HG02970 (cell line): Measurements from ENCODE around the gene SH3TC1.

Experiments used
- ATAC-seq: cut with Tn5 transposase; IDR thresholded peaks from one replicate; pipeline ENCODE4 v1.9.1; 2021; ENCODE audit warnings: mild to moderate bottlenecking, moderate library complexity, moderate number of reproducible peaks; ENCODE audit not compliant: unreplicated experiment, low FRiP score

The SH3TC1 gene

GRCh38 chr4:8240211-8241041 lies 41.3 kb downstream of the SH3TC1 start:
- no peak for ATAC-seq

GRCh38 chr4:8241211-8241779 lies 42.2 kb downstream of the SH3TC1 start:
- no peak for ATAC-seq

- no peak for ATAC-seq
Observed at GRCh38 chr4:8241895-8242696, 43.0 kb downstream of the SH3TC1 start.

- no peak for ATAC-seq
Observed at GRCh38 chr4:8242782-8243560, 43.9 kb downstream of the SH3TC1 start.

- ATAC-seq: no peak
Observed at GRCh38 chr4:8244001-8244757, 45.1 kb downstream of the SH3TC1 start.

GRCh38 chr4:8244931-8245460 lies 45.9 kb downstream of the SH3TC1 start:
- no peak for ATAC-seq

- ATAC-seq: no peak
Observed at GRCh38 chr4:8245884-8246833, 47.1 kb downstream of the SH3TC1 start.

- ATAC-seq: no peak
Observed at GRCh38 chr4:8247047-8247930, 48.2 kb downstream of the SH3TC1 start.

- no peak for ATAC-seq
Observed at GRCh38 chr4:8248091-8248490, 49.0 kb downstream of the SH3TC1 start.

- no peak for ATAC-seq
Observed at GRCh38 chr4:8250227-8250626, 51.1 kb downstream of the SH3TC1 start.

GRCh38 chr4:8250637-8251036 lies 51.5 kb downstream of the SH3TC1 start:
- no peak for ATAC-seq

GRCh38 chr4:8251110-8251883 lies 52.2 kb downstream of the SH3TC1 start:
- no peak for ATAC-seq

GRCh38 chr4:8252301-8253173 lies 53.4 kb downstream of the SH3TC1 start:
- no peak for ATAC-seq

GRCh38 chr4:8254076-8254475 lies 55.0 kb downstream of the SH3TC1 start:
- no peak for ATAC-seq

GRCh38 chr4:8255698-8256441 lies 56.8 kb downstream of the SH3TC1 start:
- no peak for ATAC-seq
